HL-60 (cell line): ENCODE measurements around the gene OR52W1.

ENCODE experiments used
- DNase-seq, 2 experiments: peaks; one replicate each; pipeline ENCODE4 v3.0.0-alpha.2; 2010 to 2020; ENCODE audit warnings: low read depth in 1 of 2, low spot score in 1 of 2
- H3K27ac ChIP-seq: fragments of 250-450 bp; sonication (Bioruptor Pico); replicated peaks from 2 replicates; pipeline ENCODE4 v1.5.1; 2020; ENCODE audit warnings: mild to moderate bottlenecking, moderate library complexity
- H3K27me3 ChIP-seq: fragments of 250-450 bp; sonication (Bioruptor Pico); 2 replicates; pipeline ENCODE4 v1.5.1; 2021; ENCODE audit warnings: mild to moderate bottlenecking, moderate library complexity; ENCODE audit not compliant: insufficient read depth, poor library complexity, severe bottlenecking
- H3K4me3 ChIP-seq: replicated peaks from 2 replicates; pipeline ENCODE4 v1.5.1; 2011; ENCODE audit warnings: mild to moderate bottlenecking, control low read depth, low read length; ENCODE audit not compliant: insufficient read depth
- GABPA ChIP-seq: IDR thresholded peaks from 2 replicates; pipeline ENCODE4 v1.6.1; 2012; ENCODE audit warnings: low read depth
- POLR2AphosphoS5 ChIP-seq: IDR thresholded peaks from 2 replicates; pipeline ENCODE4 v1.6.1; 2012; ENCODE audit warnings: low read depth
- REST ChIP-seq: IDR thresholded peaks from 2 replicates; pipeline ENCODE4 v1.6.1; 2012; ENCODE audit warnings: low read depth; ENCODE audit not compliant: insufficient replicate concordance
- SPI1 ChIP-seq: IDR thresholded peaks from 2 replicates; pipeline ENCODE4 v1.6.1; 2012; ENCODE audit warnings: low read depth, mild to moderate bottlenecking, borderline replicate concordance
- TF ChIP-seq, protein P1 (sequence below): IDR thresholded peaks from one replicate; pipeline ENCODE4 v1.5.1; 2011; ENCODE audit warnings: low read length, control low read depth, inconsistent platforms; ENCODE audit not compliant: insufficient read depth

OR52W1 gene

DNA sequence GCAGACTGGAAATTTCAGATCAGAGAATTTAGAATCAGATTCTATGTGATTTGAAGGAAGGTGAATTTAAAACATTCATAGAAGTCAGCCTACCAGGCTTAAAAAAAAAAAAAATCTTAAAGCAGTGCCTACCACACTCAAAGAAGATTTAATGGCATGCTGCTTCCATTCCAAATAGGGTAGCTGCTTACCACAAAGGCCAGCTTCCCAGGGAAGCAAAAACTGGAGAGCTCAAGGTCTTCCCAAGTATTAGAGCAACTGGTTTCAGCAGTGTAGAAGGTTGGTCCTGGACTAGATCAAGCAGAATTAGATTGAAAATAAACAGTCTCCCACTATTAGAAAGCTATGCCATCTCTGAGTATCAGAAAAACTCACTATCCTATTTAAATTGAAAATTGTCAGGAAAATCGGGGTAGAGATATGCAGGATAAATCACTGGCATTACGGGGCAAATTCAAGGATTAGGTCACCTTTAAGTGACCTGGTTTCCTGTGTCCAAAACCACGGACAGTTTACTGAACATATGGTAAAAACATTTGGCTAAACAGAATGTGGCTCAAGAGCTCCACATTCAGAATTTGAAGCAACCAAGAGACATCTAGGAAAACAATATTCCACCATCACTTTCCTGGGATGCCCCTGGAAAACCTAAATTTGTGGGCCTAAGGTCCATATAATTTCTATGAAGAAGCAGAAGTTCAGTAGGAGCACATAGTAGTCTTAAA lies 7.6 kb downstream of the OR52W1 start:
- H3K4me3 ChIP-seq = no peak overlapping the region
- H3K27ac ChIP-seq = peak overlapping the region; percentile 92
- no peak for DNase-seq
- H3K27me3 ChIP-seq = no peaks in the 10 kb centered on the region
- no peak for TF ChIP-seq POLR2AphosphoS5

DNA sequence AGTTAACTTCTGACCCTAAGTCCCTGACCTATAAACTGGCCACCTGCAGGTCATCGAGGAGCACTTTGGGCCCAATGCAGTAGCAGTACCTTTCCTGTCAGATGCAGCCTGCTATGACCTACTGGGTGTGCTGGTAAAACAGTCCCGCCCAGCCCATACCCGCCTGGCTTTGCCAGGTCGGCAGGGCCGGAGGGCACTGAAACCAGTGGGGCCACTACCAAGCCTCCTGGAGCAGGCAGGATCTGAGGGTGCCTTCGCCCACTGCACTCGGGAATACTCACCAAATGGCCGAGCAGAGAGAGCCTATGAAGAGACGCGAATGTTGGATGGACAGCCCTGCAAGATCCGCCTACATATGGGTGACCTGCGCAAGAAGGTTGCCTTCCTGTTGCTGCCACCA lies 10.8 kb downstream of the OR52W1 start:
- TF ChIP-seq POLR2AphosphoS5 (no peak), REST (no peak), GABPA (no peak), SPI1 (no peak)
- TF ChIP-seq, protein P1, sequence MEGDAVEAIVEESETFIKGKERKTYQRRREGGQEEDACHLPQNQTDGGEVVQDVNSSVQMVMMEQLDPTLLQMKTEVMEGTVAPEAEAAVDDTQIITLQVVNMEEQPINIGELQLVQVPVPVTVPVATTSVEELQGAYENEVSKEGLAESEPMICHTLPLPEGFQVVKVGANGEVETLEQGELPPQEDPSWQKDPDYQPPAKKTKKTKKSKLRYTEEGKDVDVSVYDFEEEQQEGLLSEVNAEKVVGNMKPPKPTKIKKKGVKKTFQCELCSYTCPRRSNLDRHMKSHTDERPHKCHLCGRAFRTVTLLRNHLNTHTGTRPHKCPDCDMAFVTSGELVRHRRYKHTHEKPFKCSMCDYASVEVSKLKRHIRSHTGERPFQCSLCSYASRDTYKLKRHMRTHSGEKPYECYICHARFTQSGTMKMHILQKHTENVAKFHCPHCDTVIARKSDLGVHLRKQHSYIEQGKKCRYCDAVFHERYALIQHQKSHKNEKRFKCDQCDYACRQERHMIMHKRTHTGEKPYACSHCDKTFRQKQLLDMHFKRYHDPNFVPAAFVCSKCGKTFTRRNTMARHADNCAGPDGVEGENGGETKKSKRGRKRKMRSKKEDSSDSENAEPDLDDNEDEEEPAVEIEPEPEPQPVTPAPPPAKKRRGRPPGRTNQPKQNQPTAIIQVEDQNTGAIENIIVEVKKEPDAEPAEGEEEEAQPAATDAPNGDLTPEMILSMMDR = no peak
- no peak overlapping the region for H3K4me3 ChIP-seq
- no peak overlapping the region for H3K27ac ChIP-seq
- no peak for DNase-seq
- H3K27me3 ChIP-seq = no peaks in the 10 kb centered on the region

DNA sequence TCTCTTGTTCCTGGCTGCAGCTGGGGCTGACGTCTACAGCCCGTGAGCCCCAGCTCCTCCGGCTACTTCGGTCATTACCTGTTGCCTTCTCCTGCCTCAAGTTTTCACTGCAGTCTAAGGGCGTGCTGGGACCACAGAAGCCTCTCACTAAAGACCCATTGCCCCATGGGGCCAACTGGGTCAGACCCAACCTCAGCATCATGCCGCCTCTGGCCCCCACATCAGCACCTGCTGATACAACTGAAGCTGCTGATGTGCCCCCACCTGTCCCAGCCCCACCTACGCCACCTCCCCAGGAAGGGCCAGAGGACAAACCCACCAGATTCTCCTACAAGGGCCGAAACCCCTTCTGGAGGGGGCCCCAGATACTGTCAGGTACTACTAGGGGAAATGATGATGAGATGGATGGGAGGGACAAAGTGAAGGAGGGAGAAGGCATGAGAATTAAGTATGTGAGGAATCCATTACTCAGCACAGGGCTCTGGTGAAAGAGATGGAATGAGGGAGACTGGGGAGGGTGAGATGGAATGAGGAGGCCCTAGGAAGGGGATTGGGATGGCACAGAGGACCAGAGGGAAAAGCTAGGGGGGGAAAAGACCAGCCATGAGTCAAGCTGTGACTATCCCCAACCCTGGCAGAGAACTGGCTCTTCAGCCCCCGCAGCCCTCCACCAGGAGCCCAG lies 11.4 kb downstream of the OR52W1 start:
- Histone ChIP-seq H3K27ac (no peak overlapping the region), H3K4me3 (no peak overlapping the region), H3K27me3 (no peaks in the 10 kb centered on the region)
- DNase-seq = no peak
- no peak for TF ChIP-seq GABPA
- TF ChIP-seq REST = no peak
- no peak for TF ChIP-seq POLR2AphosphoS5
- TF ChIP-seq, protein P1 = no peak
- TF ChIP-seq SPI1 = no peak

DNA sequence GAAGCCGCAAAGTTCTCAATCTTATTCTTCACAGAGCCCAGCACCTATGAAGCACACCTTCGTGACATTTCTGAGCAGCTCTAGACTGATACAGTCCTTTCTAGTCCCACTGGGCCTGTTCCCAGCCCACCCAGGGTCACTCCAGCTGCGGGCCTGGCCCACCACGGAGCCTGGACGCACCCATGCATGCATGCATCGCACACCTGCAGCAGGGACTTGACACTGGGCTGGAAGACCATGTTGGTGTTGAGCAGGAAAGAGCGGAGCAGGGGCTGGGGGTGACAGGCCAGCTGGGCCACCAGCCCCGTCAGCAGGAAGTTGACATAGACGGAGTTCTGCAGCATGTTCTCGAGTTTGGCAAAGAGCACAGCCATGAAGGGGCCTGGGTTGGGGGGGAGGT lies 15.5 kb downstream of the OR52W1 start:
- Histone ChIP-seq H3K4me3 (no peak overlapping the region), H3K27ac (no peak overlapping the region), H3K27me3 (no peaks in the 10 kb centered on the region)
- TF ChIP-seq SPI1 (no peak), GABPA (no peak), POLR2AphosphoS5 (no peak), REST (no peak)
- TF ChIP-seq, protein P1 = no peak
- DNase-seq = no peak
